Smooth muscle cell (in vitro differentiated cells): ENCODE results near the gene SOX13. TPM values are rescaled to one million over a fixed set of nuclear protein-coding genes. Genes with fewer than 3 reads are reported as not detected.

Experiments used
- DNase-seq: peaks from one replicate; lab custom pipeline; 2025; ENCODE audit not compliant: unreplicated experiment; lab: John Stamatoyannopoulos, UW
- H2AFZ ChIP-seq: fragments of 200-600 bp; sonication (generic); 2 replicates; pipeline ENCODE4 v1.6.0; 2016; ENCODE audit warnings: antibody characterized with exemption, low read depth, mild to moderate bottlenecking
- H3F3A ChIP-seq: fragments of 200-600 bp; sonication (generic); 2 replicates; pipeline ENCODE4 v1.6.0; 2017; ENCODE audit warnings: antibody characterized with exemption, low read depth
- H3K27ac ChIP-seq: fragments of 200-600 bp; sonication (generic); 2 replicates; pipeline ENCODE4 v1.5.1; 2016; ENCODE audit warnings: low read depth, mild to moderate bottlenecking
- H3K27me3 ChIP-seq: fragments of 200-600 bp; sonication (generic); 2 replicates; pipeline ENCODE4 v1.6.1; 2016; ENCODE audit warnings: low read depth, mild to moderate bottlenecking
- H3K36me3 ChIP-seq: fragments of 200-600 bp; sonication (generic); 2 replicates; pipeline ENCODE4 v1.5.1; 2016; ENCODE audit warnings: low read depth
- H3K4me1 ChIP-seq: fragments of 200-600 bp; sonication (generic); 2 replicates; pipeline ENCODE4 v1.5.1; 2016; ENCODE audit warnings: low read depth
- H3K4me2 ChIP-seq: fragments of 200-600 bp; sonication (generic); 2 replicates; pipeline ENCODE4 v1.6.0; 2016; ENCODE audit warnings: mild to moderate bottlenecking
- H3K4me3 ChIP-seq: fragments of 200-600 bp; sonication (generic); 2 replicates; pipeline ENCODE4 v1.5.1; 2016; ENCODE audit warnings: mild to moderate bottlenecking
- H3K79me2 ChIP-seq: fragments of 200-600 bp; sonication (generic); 2 replicates; pipeline ENCODE4 v1.6.0; 2016; ENCODE audit warnings: low read depth, mild to moderate bottlenecking
- H3K9ac ChIP-seq: fragments of 200-600 bp; sonication (generic); 2 replicates; pipeline ENCODE4 v1.6.0; 2016; ENCODE audit warnings: low read depth
- H3K9me3 ChIP-seq: fragments of 200-600 bp; sonication (generic); replicated peaks from 2 replicates; pipeline ENCODE4 v1.5.1; 2016; ENCODE audit warnings: low read depth
- H4K20me1 ChIP-seq: fragments of 200-600 bp; sonication (generic); 2 replicates; pipeline ENCODE4 v1.6.0; 2016; ENCODE audit warnings: low read depth
- CTCF ChIP-seq: fragments of 200-600 bp; sonication (generic); IDR thresholded peaks from 2 replicates; pipeline ENCODE4 v1.5.1; 2017; ENCODE audit warnings: borderline replicate concordance, mild to moderate bottlenecking, antibody characterized with exemption; ENCODE audit not compliant: insufficient read depth, poor library complexity, severe bottlenecking
- WGBS: methylation state at CpG from one replicate; pipeline ENCODE4 v1.1.7; 2016; ENCODE audit warnings: low lambda C conversion rate; 5-methylcytosine and 5-hydroxymethylcytosine counted together
- polyA plus RNA-seq: library from polyadenylated mRNA; unstranded; fragments of >200 nt; fragmentation: Nextera tagmentation; extraction: Ambion mirVana; gene quantifications from 2 replicates; pipeline ENCODE4 v1.2.1, GENCODE V29; 2016
- total RNA-seq: library from RNA; depleted of rRNA; stranded (reverse); fragments of >200 nt; gene quantifications from 2 replicates; pipeline ENCODE4 v1.2.3, GENCODE V29; 2014

The SOX13 gene
- total and polyA plus RNA-seq, 2 experiments from 2014 or later: 0.41 to 2.3 TPM

GRCh38 chr1:204116539-204116938 is 43.6 kb downstream of the SOX13 start:
- no peak overlapping the region for H3K27ac ChIP-seq
- H2AFZ ChIP-seq: no peak overlapping the region
- H3K4me1 ChIP-seq: no peaks in the 10 kb centered on the region
- WGBS: 95% methylated on average over 4 of the region's 4 CpGs
- H3K9ac ChIP-seq: no peak overlapping the region
- no peak overlapping the region for H3K4me3 ChIP-seq
- H3K27me3 ChIP-seq: no peaks in the 10 kb centered on the region
- no peak overlapping the region for H3K4me2 ChIP-seq
- no peaks in the 10 kb centered on the region for H3K36me3 ChIP-seq
- no peaks in the 10 kb centered on the region for H3K79me2 ChIP-seq
- no peaks in the 10 kb centered on the region for H3K9me3 ChIP-seq
- DNase-seq: no peak
- TF ChIP-seq CTCF: no peak
- H3F3A ChIP-seq: no peaks in the 10 kb centered on the region
- no peaks in the 10 kb centered on the region for H4K20me1 ChIP-seq

GRCh38 chr1:204121840-204122555 is 49.1 kb downstream of the SOX13 start:
- 98% methylated on average over 13 of the region's 17 CpGs for WGBS
- H3K27ac ChIP-seq: no peak overlapping the region
- DNase-seq: no peak
- H3K79me2 ChIP-seq: no peaks in the 10 kb centered on the region
- H3F3A ChIP-seq: no peaks in the 10 kb centered on the region
- no peak for TF ChIP-seq CTCF
- no peak overlapping the region for H3K4me3 ChIP-seq
- no peaks in the 10 kb centered on the region for H4K20me1 ChIP-seq
- no peaks in the 10 kb centered on the region for H3K4me1 ChIP-seq
- H2AFZ ChIP-seq: no peak overlapping the region
- H3K9ac ChIP-seq: no peak overlapping the region
- H3K27me3 ChIP-seq: no peaks in the 10 kb centered on the region
- no peak overlapping the region for H3K4me2 ChIP-seq
- no peaks in the 10 kb centered on the region for H3K36me3 ChIP-seq
- no peaks in the 10 kb centered on the region for H3K9me3 ChIP-seq

- WGBS: 86% methylated on average over 9 of the region's 9 CpGs
- no peaks in the 10 kb centered on the region for H3K27me3 ChIP-seq
- no peaks in the 10 kb centered on the region for H3F3A ChIP-seq
- H3K27ac ChIP-seq: no peak overlapping the region
- no peaks in the 10 kb centered on the region for H3K79me2 ChIP-seq
- H2AFZ ChIP-seq: no peak overlapping the region
- H3K4me3 ChIP-seq: no peak overlapping the region
- H3K4me2 ChIP-seq: no peak overlapping the region
- no peaks in the 10 kb centered on the region for H3K9me3 ChIP-seq
- no peaks in the 10 kb centered on the region for H4K20me1 ChIP-seq
- H3K4me1 ChIP-seq: no peaks in the 10 kb centered on the region
- H3K9ac ChIP-seq: no peak overlapping the region
- H3K36me3 ChIP-seq: no peaks in the 10 kb centered on the region
- DNase-seq: no peak
- TF ChIP-seq CTCF: no peak
Measured at GRCh38 chr1:204123376-204123775, 50.5 kb downstream of the SOX13 start.

GRCh38 chr1:204124639-204125038 is 51.7 kb downstream of the SOX13 start:
- Histone ChIP-seq H3K9ac (no peak overlapping the region), H3K4me3 (no peak overlapping the region), H3K9me3 (no peaks in the 10 kb centered on the region), H3K27ac (no peak overlapping the region), H4K20me1 (no peaks in the 10 kb centered on the region), H3K4me1 (no peaks in the 10 kb centered on the region), H3F3A (no peaks in the 10 kb centered on the region), H3K79me2 (no peaks in the 10 kb centered on the region), H2AFZ (no peak overlapping the region), H3K27me3 (no peaks in the 10 kb centered on the region), H3K36me3 (no peaks in the 10 kb centered on the region), H3K4me2 (no peak overlapping the region)
- no peak for TF ChIP-seq CTCF
- no peak for DNase-seq
- WGBS: 97% methylated on average over 22 of the region's 22 CpGs
